Fibroblast of lung (primary cell): Measurements from ENCODE around the gene NRF1.

Experiments used
- CTCF ChIP-seq, 2 donors: IDR thresholded peaks in 1 of 2; conservative IDR thresholded peaks in 1 of 2; 1 replicate in 1 of 2; 2 replicates in 1 of 2; pipeline ENCODE4 v1.5.1; 2011 to 2012; ENCODE audit warnings: low read length in 2 of 2, control low read depth in 1 of 2, inconsistent platforms in 1 of 2, low read depth in 1 of 2, mild to moderate bottlenecking in 1 of 2
- EZH2 ChIP-seq: IDR thresholded peaks from 2 replicates; pipeline ENCODE4 v1.5.1; 2012; ENCODE audit warnings: low read length, control low read depth, mild to moderate bottlenecking; ENCODE audit errors: missing control alignments

- TF ChIP-seq CTCF (conservative IDR thresholded peaks at IDR 0.05 in 1 of 2, IDR thresholded peaks at IDR 0.05 in 1 of 2; ENCODE audit: low read depth in 1 of 2, low read length in 2 of 2) (no peak), EZH2 (no peak)
These were observed 15.4 kb downstream of the NRF1 start for GRCh38 chr7:129626896-129627295.
